ENCODE results near the gene TCTA. TPM values are rescaled to one million over a fixed set of nuclear protein-coding genes. Genes with fewer than 3 reads are reported as not detected.
"Not testable (repeated sequence)": the region's sequence is repeated elsewhere in the genome, so short reads cannot be mapped to it uniquely, and the experiment has no call there.

Gene TCTA
- total RNA-seq, 1 experiment from 2014 or later: 17.2 TPM

DNA sequence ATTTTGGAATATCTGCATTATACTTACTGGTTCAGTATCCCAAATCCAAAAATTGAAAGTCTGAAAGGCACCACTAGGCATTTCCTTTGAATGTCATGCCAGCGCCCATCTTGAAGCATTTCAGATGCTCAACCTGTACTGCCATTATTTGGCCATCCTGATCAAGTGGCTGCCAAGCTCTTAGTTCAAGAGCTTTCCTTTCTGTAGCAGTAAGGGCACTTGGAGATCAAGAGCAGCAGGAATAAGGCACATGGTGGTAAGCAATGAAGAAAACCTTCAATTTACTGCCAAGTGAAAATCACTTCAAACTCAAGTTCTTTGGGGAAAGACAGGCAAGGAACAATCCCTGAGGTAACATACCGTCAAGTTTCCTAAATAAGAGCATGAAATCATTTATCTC, 10.5 kb upstream of the TCTA start:
- CTCF ChIA-PET: interaction anchor here (1.0 kb wide), 1 partner anchor 13 kb away, joined by 8 read pairs; no protein-coding TSS in a partner anchor

GRCh38 chr3:49403891-49404290, 8.3 kb upstream of the TCTA start:
- Mint-ChIP-seq H3K4me3 (ENCODE audit: unreplicated experiment) (no peak overlapping the region), H3K4me1 (ENCODE audit: insufficient read depth, unreplicated experiment) (peaks cover 26% of the 10 kb centered on the region), H3K27ac (ENCODE audit: low read depth, unreplicated experiment) (no peak overlapping the region), H3K36me3 (ENCODE audit: insufficient read depth, unreplicated experiment) (peaks cover 35% of the 10 kb centered on the region), H3K9me3 (ENCODE audit: unreplicated experiment) (no peaks in the 10 kb centered on the region), H3K27me3 (ENCODE audit: insufficient read depth, unreplicated experiment) (no peaks in the 10 kb centered on the region)
- ChIA-PET POLR2A (no interaction called here), CTCF (interaction anchor here (0.5 to 1.5 kb wide), 4 partner anchors 9 to 339 kb away, joined by 3 to 5 read pairs (median 4); partner anchors contain the start of gene QRICH1)
- BruUV-seq (replicated peaks): no TSS peak
- intact Hi-C loops (cut with micrococcal nuclease): no loop called here
- no peak for DNase-seq (ENCODE audit: unreplicated experiment)
- TF ChIP-seq, protein P1, sequence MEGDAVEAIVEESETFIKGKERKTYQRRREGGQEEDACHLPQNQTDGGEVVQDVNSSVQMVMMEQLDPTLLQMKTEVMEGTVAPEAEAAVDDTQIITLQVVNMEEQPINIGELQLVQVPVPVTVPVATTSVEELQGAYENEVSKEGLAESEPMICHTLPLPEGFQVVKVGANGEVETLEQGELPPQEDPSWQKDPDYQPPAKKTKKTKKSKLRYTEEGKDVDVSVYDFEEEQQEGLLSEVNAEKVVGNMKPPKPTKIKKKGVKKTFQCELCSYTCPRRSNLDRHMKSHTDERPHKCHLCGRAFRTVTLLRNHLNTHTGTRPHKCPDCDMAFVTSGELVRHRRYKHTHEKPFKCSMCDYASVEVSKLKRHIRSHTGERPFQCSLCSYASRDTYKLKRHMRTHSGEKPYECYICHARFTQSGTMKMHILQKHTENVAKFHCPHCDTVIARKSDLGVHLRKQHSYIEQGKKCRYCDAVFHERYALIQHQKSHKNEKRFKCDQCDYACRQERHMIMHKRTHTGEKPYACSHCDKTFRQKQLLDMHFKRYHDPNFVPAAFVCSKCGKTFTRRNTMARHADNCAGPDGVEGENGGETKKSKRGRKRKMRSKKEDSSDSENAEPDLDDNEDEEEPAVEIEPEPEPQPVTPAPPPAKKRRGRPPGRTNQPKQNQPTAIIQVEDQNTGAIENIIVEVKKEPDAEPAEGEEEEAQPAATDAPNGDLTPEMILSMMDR (IDR thresholded peaks at IDR 0.05; ENCODE audit: unreplicated experiment): no peak

More for the DNA sequence above, 10.5 kb upstream of the TCTA start:
- H3K9me3 Mint-ChIP-seq (ENCODE audit: unreplicated experiment): no peaks in the 10 kb centered on the region
- DNase-seq (ENCODE audit: unreplicated experiment): no peak
- TF ChIP-seq, protein P1 (IDR thresholded peaks at IDR 0.05; ENCODE audit: unreplicated experiment): no peak
- H3K4me1 Mint-ChIP-seq (ENCODE audit: insufficient read depth, unreplicated experiment): peaks cover 27% of the 10 kb centered on the region
- H3K27ac Mint-ChIP-seq (ENCODE audit: low read depth, unreplicated experiment): no peak overlapping the region
- H3K36me3 Mint-ChIP-seq (ENCODE audit: insufficient read depth, unreplicated experiment): peaks cover 44% of the 10 kb centered on the region
- no peak overlapping the region for H3K4me3 Mint-ChIP-seq (ENCODE audit: unreplicated experiment)
- no peaks in the 10 kb centered on the region for H3K27me3 Mint-ChIP-seq (ENCODE audit: insufficient read depth, unreplicated experiment)
- intact Hi-C loops (cut with micrococcal nuclease): no loop called here
- POLR2A ChIA-PET: no interaction called here
- no TSS peak for BruUV-seq (replicated peaks)

DNA sequence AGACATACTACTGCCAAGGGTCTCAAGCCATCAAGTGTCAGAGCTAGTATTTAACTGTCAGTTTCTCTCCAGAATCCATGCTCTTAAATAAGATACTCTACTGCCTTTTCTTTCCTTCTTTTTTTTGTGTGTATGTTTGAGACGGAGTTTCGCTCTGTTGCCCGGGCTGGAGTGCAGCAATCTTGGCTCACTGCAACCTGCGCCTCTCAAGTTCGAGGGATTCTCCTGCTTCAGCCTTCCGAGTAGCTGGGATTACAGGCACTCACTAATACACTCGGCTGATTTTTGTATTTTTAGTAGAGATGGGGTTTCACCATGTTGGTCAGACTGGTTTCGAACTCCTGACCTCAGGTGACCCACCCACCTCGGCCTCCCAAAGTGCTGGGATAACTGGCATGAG, 6.7 kb upstream of the TCTA start:
- Mint-ChIP-seq H3K4me1 (ENCODE audit: insufficient read depth, unreplicated experiment) (peaks cover 38% of the 10 kb centered on the region), H3K36me3 (ENCODE audit: insufficient read depth, unreplicated experiment) (peaks cover 31% of the 10 kb centered on the region)
- POLR2A ChIA-PET: interaction anchor here (0.7 to 1.1 kb wide), 3 partner anchors 11 to 45 kb away, joined by 3 read pairs; partner anchors contain the start of gene NICN1
- BruUV-seq (replicated peaks); DNase-seq (ENCODE audit: unreplicated experiment); H3K27me3 Mint-ChIP-seq (ENCODE audit: insufficient read depth, unreplicated experiment); H3K9me3 Mint-ChIP-seq (ENCODE audit: unreplicated experiment); H3K27ac Mint-ChIP-seq (ENCODE audit: low read depth, unreplicated experiment); H3K4me3 Mint-ChIP-seq (ENCODE audit: unreplicated experiment); intact Hi-C loops (cut with micrococcal nuclease): not testable (repeated sequence)
- CTCF ChIA-PET: interaction anchor here (0.6 to 0.7 kb wide), 3 partner anchors 45 to 257 kb away, joined by 3 to 7 read pairs (median 4); no protein-coding TSS in a partner anchor

- H3K27ac Mint-ChIP-seq (ENCODE audit: low read depth, unreplicated experiment): peak overlapping the region; percentile 73
- H3K4me3 Mint-ChIP-seq (ENCODE audit: unreplicated experiment): no peak overlapping the region
- no peak for DNase-seq (ENCODE audit: unreplicated experiment)
- no TSS peak for BruUV-seq (replicated peaks)
- intact Hi-C loops (cut with micrococcal nuclease): no loop called here
- TF ChIP-seq, protein P1 (IDR thresholded peaks at IDR 0.05; ENCODE audit: unreplicated experiment): no peak
- no peaks in the 10 kb centered on the region for H3K27me3 Mint-ChIP-seq (ENCODE audit: insufficient read depth, unreplicated experiment)
- CTCF ChIA-PET: interaction anchor here (0.6 to 0.9 kb wide), 3 partner anchors 38 to 418 kb away, joined by 3 to 4 read pairs (median 3); no protein-coding TSS in a partner anchor
- POLR2A ChIA-PET: interaction anchor here (0.5 to 1.1 kb wide), 6 partner anchors 12 to 767 kb away, joined by 3 to 5 read pairs (median 3); partner anchors contain the start of gene USP4
- H3K9me3 Mint-ChIP-seq (ENCODE audit: unreplicated experiment): no peaks in the 10 kb centered on the region
- H3K4me1 Mint-ChIP-seq (ENCODE audit: insufficient read depth, unreplicated experiment): peaks cover 38% of the 10 kb centered on the region
- peaks cover 25% of the 10 kb centered on the region for H3K36me3 Mint-ChIP-seq (ENCODE audit: insufficient read depth, unreplicated experiment)
Measured at GRCh38 chr3:49406571-49407565, 5.4 kb upstream of the TCTA start.
